Activated CD8-positive, alpha-beta memory T cell treated with anti-CD3 and anti-CD28 coated beads for 48 hours (primary cell): Measurements from ENCODE around the gene ZNF469.

Experiments used
- DNase-seq, 3 experiments: peaks; one replicate each; pipeline ENCODE4 v3.0.0-alpha.2; 2020; ENCODE audit warnings: low read depth in 2 of 3, low spot score in 2 of 3

The ZNF469 gene

DNA sequence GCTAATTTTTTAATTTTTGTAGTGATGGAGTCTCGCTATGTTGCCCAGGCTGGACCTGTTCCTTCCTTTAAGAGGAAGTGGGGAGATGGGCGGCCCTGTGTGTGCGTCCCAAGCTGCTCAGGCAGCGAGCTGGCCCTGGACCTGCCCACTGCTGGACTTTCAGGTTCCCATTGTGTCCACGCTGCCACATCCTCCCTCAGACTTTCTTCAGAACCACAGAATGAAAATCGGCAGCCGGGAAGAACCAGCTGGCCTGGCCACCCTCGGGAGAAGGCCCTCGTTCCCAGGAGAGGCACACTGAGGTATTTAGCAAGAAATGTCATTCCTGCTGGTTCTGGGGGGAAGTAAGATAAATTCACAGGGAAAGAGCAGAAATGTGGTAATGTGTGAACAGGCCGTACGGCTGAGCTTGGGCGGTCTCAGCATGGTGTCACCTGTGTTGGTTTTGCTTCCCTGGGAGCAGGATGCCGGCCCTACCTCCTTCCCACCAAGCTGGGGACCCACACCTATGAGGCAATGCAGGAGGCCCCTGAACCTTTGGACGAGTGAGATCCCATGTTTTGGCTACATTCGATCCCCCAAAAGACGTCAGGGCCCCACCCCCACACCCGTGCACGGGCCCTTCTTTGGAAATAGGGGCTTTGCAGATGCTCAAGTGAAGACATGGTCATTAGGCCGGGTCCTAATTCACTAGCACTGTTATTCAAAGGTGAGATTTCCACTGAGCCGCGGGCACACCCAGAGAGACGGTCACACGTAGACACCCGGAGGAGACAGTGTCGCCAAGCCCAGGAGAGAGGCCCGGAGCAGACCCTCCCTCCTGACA is 35.9 kb upstream of the ZNF469 start:
- DNase-seq, result no peak

DNA sequence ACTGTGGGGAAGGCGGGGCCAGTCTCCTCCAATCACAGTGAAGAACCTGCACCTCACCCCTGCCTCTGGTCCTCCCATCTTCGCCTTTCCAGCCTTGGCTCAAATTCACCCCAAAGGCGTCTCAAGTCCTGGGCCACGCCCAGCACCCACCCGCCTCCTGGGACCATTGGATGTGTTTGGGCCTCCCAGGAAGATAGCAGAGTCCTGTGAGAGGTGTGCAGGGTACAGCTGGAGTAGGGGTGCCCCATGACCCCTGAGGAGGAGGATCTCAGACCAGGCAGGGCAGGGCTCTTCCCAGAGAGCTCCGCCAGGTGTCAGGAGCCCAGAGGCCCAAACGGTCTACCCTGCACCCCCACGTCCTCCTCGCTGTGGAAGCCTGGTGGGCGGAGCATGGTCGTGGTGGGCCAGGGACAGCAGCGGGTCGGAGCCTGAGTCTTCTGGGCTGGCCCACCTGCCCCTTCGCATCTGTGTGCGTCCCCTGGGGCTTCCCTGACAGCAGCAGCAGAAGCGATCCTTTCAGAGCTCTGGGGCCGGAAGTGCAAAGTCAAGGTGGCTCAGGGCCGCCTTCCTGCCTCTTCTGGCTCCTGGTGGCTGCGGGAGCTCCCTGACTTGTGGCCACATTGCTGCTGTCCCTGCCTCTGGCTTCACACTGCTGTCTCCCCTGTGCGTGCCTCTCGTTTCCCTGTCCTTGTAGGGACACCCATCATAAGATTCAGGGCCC is 34.9 kb upstream of the ZNF469 start:
- DNase-seq, result no peak

DNA sequence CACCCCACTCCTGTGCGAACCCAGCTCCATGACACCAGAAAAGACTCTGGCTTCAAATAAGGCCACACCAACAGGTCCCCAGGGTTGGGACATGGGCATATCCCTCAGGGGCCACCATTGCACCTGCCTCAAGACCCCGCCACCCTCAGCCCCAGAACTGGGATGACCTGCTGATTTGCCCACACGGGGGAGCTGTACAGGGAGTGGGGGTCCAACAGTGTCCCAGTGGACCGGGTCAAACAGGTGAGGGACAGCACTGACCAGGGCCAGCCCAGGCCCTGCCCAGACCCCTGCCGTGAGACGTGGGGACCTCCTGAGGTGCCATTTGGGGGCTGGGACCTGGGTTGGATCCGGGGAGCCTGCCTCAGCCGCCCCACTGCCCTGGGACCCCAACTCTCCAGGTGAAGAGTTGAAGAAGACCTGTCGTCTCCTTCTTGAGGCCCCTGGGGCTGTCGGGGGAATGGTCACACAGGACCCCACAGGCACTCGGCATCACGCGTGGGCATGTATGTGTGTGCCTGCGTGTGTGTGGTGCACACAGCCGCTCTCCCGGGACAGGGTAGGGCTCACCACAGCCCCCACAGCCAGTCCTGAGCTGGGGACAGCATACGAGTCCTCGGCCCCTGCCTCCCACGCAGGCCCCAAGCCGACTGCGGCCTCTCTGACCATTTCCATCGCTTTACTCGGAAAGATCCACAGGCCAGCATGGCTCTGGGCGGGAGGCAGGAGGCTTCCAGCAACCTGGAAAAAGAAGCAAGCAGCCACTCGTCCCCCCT is 34.2 kb upstream of the ZNF469 start:
- no peak for DNase-seq

DNA sequence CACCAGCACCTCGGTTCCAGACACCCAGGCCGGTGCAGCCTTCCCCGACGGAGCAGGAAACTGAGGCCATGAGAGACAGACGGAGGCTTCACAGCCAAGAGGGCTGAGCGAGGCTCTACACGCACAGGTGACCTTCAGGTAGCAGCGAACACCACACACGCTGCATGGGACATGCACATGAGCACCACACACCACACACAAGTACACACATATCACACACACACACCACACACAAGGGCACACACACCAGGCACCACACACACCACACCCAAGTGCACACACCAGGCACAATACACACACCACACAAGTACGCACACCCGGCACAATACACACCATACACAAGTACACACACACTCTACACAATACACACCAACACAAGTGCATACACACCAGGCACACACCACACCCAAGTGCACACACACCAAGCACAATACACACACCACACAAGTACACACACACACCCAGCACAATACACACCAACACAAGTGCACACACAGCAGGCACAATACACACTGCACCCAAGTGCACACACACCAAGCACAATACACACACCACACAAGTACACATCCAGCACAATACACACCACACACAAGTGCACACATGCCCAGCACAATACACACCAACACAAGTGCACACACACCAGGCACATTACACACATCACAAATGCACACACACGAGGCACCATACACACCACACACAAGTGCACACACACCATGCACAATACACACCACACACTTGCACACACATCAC is 33.4 kb upstream of the ZNF469 start:
- no peak for DNase-seq

DNA sequence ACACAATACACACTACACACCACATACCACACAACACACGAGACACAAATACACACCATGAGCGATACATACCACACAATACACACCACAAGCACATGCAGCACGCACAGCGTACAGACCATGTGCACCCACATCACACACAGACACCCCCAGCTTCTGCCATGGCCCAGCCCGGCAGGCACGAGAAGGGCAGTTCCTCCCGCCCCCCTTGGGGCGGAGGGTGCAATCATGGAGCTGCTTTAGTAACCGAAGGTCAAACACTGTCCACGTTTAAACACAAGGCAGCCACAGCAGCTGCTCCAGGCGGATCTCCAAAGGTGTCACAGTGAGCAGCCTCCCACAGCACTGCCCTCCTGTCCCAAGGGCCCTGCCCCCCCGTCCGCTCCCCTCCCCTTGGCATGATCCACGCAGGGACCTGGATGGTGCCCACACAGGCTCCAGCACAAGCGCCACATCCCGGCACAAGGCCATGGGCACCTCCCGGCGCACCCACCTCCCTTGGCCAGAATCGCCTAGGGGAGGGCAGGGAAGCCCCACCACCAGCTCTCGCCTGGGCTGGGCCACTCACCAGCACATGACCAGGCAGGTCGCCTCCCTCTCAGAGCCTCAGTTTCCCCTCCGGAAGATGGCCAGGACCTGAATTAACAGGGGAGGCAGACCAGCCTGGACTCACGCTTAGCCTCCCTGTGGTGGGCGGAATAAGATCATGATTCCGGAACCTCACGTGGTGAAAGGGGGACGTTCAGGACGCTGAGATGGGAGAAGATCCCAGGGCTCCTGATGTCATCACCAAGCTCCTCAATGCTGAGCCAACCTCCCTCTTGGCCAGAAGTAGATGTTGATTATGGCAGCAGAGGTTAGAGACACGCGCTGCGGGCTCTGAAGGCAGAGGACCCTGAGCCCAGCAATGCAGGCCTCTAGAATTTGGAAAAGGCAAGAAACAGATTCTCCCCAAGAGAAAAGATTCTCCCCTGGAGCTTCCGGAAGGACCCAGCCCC is 32.6 kb upstream of the ZNF469 start:
- DNase-seq, result no peak

DNA sequence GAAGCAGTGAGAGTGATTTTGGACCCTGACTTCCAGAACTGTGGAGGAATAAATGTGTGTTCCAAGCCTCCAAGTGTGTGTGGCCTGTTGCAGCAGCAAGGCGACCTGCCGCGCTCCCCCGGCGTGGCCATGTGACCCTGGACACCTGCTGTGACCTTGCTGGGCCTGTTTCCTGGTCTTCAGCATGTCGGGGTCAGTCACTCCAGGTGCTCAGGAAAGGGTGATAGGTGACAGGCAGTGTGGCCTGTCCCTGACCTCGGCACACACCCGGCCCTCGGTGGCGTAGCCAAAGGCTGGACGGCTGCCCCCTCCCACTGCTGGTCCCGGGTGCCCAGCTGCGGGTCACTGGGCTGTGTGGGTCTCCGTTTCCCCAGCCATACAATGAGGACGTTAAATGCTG is 31.8 kb upstream of the ZNF469 start:
- no peak for DNase-seq

DNA sequence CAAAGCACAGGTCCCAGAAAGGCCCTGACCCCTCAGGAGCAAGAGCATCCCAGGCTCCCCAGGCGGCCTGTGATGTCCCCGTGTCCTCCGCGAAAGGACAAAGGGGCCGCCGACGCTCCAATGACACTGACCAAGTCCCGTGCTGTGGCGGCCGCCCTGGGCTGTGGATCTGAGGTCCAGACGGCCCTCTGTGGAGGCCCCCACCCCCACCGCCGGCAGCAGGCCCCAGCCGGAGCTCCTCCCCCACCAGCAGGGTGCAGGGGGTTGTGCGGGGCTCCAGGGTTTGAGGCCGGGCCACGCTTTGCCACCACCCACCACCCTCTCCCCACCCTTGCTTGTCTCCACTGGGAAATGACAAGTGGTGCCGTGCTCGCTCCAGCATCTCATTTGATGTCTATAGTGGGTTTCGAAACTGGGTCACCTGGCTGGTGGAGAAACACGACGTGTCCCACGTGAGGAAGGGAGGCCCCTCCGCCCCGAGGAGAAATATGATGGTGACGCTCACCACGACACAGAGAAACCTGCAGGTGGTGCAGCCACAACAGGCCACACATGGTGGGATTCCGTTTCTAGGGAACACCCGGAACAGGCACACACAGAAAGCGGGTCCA is 31.2 kb upstream of the ZNF469 start:
- no peak for DNase-seq

DNA sequence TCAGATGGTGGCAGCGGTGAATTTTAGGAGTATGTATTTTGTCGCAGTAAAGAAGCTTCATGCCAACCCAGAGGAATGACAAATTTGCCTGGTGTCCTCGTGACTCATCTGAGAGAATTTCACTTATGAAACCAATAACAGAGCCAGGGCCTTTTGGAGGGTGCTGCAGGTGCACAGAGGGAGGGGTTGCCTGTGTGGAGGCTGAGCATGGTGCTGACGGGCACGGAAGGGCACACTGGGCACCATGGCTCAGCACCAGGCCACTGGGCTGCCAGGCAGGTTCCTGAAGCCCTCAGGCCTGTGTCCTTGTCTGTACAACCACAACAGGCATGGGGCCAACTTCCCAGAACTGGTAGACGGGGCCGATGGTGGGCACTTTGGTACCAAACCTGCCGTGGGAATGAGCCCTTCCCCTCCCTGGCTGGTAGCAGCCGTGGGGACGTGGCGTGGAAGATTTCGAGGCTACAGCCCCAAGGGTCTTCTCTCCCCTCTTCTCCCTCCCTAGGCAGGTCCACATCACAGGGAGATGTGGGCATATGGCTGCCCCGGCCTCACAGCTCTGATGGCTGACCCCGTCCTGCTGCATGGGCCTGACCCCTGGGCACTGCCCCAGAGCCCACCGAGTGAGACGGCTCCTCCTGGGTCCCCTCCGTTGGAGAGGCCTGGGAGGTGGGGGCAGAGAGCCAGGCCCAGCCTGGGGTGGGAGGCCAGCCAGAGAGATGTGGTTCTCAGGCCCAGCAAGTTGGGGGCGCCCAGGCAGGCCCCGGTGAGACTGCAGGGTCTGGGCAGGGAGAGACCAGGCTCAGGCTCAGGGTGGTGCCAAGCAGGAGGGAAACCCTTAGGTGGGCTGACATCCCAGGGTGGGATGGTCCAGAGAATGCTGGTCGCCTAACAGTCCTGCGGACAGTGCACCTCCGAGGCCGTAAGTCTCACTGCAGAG is 30.2 kb upstream of the ZNF469 start:
- no peak for DNase-seq

DNA sequence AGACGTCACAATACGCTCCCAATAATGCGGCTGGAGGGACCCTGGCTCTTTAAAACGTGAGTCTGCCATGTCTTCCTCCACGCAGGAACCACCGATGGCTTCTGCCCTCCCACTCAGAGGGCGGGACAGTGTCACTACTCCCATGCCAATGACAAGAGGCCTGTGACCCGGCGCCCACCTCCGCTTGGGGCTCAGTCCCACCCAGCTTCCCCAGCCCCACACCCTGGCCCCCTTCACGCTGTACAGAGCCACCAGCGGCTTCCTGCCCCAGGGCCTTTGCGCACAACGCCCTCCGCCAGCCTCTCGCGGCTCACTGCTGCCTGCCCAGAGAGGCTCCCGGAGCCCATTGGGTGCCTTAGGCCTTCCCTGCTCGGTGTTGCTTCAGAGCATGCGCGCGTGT is 29.5 kb upstream of the ZNF469 start:
- no peak for DNase-seq

DNA sequence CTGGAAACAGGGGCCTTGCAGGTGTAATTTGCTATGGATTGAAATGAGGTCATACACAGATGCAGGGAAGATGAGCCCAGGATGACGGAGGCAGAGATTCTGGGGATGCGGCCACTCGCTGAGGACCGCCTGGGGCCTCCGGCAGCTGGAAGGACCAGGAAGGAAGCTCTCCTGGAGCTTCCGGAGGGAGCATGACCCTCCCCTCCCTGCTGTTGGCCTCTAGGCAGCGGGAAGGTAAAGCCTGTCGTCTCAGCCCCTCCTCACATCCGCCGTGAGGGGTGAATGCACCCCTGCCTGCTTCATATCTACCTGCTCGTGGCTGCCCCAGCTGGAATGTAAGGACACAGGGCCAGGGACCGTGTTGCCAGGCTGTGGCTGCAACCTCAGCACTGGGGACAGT is 29.1 kb upstream of the ZNF469 start:
- DNase-seq, result no peak

DNA sequence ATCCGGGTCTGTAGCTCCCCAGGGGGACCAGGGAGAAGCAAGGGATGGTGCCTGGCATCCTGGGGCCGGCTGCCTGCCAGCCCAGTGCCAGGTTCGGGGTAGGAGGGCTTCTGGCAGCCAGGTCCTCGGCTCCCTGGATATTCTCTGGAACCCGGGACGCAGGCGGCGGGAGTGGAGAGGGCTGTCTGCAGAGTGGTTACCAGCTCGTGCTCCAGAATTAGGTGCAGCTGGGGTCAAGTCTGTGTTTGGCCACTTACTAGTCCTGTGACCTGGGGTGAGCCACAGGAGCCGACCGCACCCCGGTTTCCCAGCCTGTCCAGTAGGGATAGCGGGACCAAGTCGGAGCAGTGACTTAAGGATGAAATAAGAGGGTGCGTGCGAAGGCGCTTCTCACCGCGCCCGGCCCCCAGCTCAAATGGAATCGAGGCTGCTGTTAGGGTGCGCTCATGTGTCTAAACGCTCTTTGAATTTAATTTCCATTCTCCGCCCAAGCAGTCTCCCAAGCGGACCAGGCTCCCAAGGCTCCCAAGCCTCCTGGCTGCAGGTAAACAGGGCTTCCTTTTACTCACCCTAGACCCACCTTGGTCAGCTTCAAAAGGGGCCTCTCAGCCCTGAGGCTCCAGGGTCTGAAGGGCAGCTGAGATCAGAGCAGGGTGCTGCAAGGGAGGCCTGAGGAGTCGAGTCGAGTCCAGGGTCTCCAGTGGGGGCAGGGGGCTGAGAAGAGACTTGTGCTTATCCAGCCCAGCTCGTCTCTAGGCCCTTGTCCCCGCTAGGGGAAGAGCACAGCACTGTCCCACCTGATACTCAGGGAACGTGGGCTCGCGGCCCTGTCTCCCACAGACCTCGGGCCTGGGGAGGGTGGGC is 28.3 kb upstream of the ZNF469 start:
- no peak for DNase-seq

DNA sequence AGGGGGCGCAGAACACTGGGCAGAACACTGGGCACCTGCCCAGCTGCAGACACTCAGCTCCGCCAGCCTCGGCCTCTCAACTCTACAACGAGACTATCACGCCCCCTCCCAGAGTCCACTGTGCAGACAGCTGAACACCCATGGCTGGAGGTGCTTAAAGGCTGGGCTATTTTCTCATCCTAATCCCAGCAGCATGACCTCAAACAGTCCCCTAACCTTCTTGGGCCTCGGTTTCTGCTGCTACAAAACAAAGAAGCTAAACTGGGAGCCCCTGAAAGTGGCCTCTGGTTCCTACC is 27.7 kb upstream of the ZNF469 start:
- DNase-seq, result no peak

DNA sequence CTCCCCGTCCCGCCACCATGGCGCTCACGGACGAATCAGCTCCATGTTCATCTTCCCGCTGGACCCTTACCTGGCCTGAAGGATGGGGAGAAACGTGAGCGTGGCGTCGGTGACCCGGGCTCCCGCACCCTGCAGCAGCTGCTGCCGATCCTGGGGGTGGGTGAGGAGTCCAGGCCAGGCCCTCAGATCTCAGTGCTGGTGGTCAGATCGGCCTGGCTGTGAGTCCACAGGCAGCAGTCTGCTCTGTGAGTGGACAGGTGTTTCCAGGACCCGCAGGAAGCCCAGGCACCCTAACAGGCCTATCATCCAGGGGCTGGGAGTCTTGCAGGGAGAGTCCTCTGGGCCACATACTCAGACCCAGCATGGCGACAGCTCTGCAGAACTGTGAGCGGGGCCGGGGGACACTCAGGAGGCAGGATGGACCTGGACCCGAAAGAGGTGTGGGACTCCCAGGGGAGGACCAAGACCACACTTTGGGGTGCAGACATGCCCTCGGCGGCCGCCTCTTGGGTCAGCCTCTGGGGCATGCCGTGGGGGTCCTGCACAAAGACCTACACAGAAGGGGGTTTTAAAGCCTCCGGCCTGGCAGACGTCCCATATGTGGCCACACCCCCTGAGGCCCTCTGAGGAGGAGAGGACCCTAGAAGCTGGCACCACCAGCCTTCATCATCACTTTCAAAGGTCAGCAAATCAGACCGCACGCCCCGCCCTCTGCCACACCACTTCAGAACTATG is 27.2 kb upstream of the ZNF469 start:
- DNase-seq, result no peak

DNA sequence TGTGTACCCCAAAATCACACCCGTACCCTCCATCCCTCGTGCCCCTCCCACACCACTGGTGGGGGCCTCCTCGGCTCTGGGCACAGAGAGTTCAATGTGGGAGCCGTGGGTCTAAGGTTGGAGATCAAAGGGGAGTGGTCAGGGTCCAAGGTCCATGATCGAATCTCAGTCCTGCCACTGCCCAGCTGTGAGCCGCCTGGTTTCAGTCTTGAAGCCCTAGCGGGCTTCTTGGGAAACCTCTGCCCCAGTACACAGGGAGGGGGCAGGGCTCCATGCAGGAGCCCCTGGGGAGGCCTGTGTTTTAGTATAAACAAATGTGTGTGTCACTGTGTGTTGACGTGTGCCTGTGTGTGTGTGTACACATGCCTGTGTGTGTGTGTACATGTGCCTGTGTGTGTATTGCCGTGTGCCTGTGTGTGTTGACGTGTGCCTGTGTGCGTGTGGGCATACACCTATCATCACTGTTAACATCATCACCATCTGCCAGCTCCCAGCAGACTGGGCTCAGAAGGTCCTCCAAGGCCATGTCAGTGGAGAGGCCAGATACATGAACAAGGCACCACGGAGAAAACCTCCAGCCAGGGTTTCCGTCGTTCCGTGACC is 26.5 kb upstream of the ZNF469 start:
- DNase-seq, result no peak

DNA sequence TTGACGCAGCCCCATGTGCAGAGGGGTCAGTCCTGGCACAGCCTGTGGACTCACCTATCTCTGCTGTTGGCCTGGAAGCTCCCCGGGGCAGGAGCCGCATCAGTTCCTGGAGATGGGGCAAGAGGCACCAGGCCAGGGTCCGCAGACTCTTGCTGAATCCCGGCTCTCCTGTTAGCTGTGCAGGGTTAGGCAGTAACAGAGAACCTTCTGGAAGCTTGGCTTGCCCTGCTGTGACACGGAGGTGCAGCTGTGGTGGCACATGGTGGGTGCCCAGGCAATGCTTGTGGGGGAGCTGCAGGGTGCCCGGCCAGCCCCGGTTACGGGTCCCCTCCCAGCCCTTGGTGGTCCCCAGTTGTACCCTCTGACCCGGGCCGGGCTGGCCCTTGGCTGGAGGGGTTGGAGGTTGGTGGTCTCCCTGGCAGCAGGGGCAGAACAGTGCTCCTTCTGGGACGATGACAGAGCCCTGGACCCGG is 26.0 kb upstream of the ZNF469 start:
- no peak for DNase-seq

DNA sequence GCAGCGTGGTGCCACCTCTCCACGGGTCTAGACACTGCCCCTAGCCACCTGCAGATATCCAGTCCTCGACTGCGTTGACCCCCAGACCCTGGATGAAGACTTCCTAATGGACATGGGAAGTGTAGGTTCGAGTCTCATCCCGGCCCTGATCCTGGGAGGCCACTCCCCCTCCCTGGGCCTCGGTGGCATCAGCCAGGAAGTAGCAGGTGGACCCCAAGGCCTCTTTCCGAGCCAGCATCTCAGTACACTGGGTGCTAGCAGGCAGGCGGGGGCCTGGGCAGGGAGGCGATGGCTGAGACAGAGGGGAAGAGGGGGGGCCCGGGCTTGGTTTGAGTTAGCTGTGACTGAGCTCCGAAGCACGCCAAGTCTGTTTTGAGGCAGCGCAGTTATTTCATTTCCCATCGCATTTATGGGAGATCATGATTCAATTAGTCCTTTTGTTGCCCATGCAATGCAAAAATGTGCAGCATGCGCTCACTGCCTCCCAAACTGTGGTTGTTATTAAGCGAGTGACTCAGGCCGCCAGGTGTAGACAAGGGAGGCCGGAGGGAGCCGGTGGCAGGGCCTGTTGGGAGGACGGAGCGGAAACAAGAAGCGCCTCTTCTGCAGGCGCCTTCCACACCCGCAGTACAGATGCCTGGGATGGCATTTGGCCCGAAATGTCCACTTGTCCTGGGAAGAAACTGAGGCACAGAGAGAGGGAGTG is 25.3 kb upstream of the ZNF469 start:
- DNase-seq, result no peak
